Cardiac fibroblast (primary cell): Measurements from ENCODE around the gene HDAC9.

Source experiments
- DNase-seq, 2 donors: peaks; one replicate each; pipeline versions ENCODE4 v3.0.0 to v3.0.0-alpha.2; 2010; ENCODE audit warnings: low read depth in 2 of 2
- H3K4me3 ChIP-seq, 2 donors: replicated peaks in 1 of 2; 1 replicate in 1 of 2; 2 replicates in 1 of 2; pipeline ENCODE4 v1.5.1; 2011; ENCODE audit warnings: low read depth in 2 of 2, low read length in 2 of 2, mild to moderate bottlenecking in 2 of 2, moderate library complexity in 1 of 2
- CTCF ChIP-seq: IDR thresholded peaks from one replicate; pipeline ENCODE4 v1.5.1; 2011; ENCODE audit warnings: low read depth, mild to moderate bottlenecking, low read length, inconsistent platforms

Gene HDAC9

DNA sequence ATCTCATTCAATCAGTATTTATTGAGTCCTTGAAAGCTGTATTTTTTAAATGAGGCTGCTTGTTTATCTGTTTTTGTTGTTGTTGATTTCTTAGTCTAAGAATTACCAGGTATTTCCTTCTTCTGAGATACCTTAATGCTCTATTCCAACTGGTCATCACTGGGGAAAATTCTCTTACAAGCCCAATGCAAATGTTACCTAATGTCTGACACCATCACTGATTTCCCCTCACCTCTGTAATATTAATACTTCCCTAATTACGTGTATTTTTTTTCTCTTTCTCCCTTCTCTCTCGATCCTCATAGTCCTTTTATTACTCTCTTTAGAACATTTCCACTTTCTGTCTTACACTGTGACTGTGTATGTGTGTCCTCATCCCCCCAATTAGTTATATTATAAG lies 13.9 kb downstream of the HDAC9 start:
- no peak for DNase-seq
- no peak for TF ChIP-seq CTCF
- peak overlapping the region in 1 of 2 donors; percentile 55 for H3K4me3 ChIP-seq

GRCh38 chr7:18511351-18512140 lies 16.0 kb downstream of the HDAC9 start:
- no peak for TF ChIP-seq CTCF
- DNase-seq: no peak
- no peak overlapping the region for H3K4me3 ChIP-seq

DNA sequence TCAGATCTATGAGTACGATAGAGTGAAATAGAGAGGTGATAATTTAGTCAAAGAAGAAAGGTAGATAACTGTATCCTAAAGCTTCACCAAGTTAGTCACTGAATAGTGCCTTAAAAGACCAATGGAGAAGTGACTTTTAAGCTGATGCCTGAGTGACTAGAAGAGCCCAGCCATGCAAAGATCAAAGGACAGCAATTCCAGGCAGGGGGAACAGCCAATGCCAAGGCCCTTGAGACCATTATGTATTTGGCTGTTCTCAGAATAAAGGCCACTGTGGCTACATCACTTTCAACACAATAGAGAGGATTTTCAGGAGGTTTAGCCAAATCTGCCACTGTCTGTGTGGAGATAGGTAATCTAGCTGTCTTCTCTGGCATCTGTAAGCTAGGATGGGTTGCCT lies 17.8 kb downstream of the HDAC9 start:
- no peak for TF ChIP-seq CTCF
- H3K4me3 ChIP-seq: no peak overlapping the region
- no peak for DNase-seq

DNA sequence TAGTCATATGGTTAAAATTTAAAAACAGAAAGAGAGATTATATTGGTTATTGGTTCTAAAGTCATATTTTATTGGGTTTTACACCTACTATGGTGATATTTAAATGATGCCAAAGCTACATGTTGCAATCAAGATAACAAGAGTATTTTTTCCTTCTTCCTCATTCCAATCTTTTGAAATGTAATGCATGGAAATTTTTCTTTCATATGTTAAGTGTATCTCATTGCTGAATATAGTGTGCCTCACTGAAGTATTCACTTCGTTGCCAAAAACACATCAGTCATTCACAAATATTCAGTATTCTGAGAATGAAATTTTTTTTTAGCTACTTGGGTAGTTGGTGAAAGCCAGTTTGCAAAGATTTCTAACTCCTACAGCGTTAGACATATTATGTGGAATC lies 19.5 kb downstream of the HDAC9 start:
- DNase-seq: peak; percentile 66 to 71
- TF ChIP-seq CTCF: no peak
- no peak overlapping the region for H3K4me3 ChIP-seq

GRCh38 chr7:18517646-18518045 lies 22.1 kb downstream of the HDAC9 start:
- DNase-seq: no peak
- H3K4me3 ChIP-seq: no peak overlapping the region
- no peak for TF ChIP-seq CTCF

GRCh38 chr7:18518555-18518954 lies 23.0 kb downstream of the HDAC9 start:
- TF ChIP-seq CTCF: no peak
- DNase-seq: no peak
- no peak overlapping the region for H3K4me3 ChIP-seq
